NCI-H2107 treated with DMSO at 0.1 percent for 48 hours (cell line): ENCODE results near the gene C1QTNF8.

Experiments used
- DNase-seq: peaks from one replicate; lab custom pipeline; 2025; ENCODE audit not compliant: unreplicated experiment; lab: John Stamatoyannopoulos, UW

Gene C1QTNF8, protein sequence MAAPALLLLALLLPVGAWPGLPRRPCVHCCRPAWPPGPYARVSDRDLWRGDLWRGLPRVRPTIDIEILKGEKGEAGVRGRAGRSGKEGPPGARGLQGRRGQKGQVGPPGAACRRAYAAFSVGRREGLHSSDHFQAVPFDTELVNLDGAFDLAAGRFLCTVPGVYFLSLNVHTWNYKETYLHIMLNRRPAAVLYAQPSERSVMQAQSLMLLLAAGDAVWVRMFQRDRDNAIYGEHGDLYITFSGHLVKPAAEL

DNA sequence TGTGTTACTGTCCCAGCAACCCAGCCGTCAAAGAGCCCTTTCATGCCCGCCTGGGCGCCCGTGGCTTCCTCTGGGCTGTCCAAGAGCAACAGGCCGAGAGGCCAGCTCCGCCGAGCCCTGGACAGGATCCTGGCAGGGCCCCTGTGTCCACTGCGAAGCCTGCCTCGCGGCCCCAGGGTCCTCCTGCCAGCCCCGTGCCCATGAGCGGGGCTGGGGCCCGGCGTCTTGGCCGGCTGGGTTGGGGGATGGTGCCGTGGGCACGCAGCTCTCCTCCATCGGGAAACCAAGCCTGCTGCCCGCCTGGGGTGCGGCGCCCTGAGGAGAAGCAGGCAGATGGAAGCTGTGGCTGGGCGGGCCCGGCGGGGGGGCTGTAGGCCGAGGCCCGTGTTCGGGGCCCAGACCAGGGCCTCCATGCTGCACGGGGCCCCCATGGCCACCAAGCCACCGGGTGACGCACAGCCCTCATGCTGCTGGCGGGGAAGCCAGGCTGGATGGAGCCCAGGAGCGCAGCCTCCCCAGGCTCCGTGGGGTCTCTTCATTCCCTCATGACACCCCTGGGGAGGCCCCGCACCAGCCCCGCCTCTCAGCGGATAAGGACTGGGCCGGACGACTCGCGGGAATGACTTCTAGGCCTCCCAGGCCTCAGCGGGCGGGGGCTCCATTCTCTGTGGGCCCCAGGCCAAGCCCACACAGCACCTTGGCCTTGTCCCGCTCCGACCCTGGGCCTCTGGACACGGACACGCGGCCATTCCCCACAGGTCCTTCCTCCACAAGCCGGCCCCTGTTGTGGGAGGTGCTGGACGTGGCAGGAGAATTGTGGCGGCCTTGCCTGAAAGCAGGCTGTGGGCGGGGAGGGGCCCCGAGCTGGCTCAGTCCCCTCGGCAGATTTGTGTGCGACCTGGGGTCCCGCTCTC, at the start of gene C1QTNF8:
C1QTNF8 (minus strand) TSS at position 76 of the 914 bp plus-strand sequence. CDS start 1,322 bp downstream, outside the sequence.
- DNase-seq: no peak

GRCh38 chr16:1145383-1146100, 49.5 kb upstream of the C1QTNF8 start:
- DNase-seq: no peak

DNA sequence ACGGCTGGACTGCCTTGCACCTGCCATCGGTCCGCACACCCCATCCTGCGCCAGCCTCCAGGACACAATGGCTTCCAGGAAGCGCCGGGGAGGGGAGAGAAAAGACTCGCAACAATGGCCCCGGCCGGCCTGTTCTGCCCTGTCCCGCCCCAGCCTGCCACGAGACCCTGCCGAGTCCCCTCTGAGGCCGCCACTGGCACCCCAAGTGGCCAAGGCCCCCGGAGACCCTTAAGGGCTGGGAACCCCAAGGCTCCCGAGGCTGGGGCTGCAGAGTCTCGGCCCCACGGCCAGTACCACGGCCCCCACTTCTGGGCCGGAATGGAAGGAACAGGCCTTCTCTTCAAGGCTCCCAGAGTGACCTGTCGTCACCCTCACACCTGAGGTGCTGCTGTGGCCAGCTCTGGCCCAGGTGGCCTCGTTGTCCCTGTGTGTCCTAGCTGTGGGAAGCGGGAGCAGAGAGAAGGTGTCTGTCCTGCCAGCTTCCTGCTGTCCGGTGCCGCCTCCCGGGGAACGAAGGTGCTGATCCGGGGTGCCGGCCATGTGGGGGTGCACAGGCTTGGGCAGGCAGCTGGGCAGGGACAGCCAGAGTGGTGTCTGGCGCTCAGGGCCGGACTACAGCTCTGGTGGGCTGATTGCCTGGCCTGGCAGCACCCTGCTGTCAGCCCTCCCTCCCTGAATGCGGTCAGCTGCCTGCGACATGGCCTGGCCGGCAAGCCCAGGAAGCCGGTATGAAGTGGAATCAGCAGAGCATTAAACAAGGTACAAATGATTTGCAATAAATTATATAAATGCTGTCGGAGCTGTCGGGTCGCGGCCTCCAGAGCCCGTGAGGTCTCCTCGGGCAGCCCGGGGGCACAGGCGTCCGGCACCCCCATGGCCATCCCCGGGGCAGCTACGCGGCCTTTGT, 48.7 kb upstream of the C1QTNF8 start:
- DNase-seq: no peak

- no peak for DNase-seq
These were observed 47.9 kb upstream of the C1QTNF8 start for GRCh38 chr16:1143761-1144450.

GRCh38 chr16:1142911-1143310, 46.9 kb upstream of the C1QTNF8 start:
- no peak for DNase-seq

DNA sequence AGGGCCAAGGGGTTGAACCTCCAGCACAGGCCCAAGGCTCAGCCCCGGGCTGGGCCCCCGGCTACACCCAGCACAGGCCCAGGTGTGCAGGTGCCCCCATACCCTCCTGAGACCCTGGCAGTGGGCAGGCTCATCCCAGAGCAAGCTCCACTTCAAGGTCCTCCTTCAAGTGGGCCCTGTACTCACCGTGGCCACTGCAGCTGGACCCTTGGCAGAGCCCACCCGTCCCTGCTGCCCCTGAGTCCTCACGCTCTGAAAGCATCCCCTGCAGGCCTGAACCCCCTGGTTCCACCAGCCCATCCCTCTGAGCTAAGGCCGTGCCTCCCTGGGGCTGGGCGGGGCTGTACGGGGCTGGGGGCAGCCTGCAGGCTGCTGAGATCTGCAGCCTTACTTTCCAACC, 45.7 kb upstream of the C1QTNF8 start:
- DNase-seq: no peak

GRCh38 chr16:1141191-1141590, 45.1 kb upstream of the C1QTNF8 start:
- DNase-seq: no peak

GRCh38 chr16:1140582-1141162, 44.6 kb upstream of the C1QTNF8 start:
- DNase-seq: no peak

GRCh38 chr16:1137604-1138003, 41.6 kb upstream of the C1QTNF8 start:
- DNase-seq: no peak

DNA sequence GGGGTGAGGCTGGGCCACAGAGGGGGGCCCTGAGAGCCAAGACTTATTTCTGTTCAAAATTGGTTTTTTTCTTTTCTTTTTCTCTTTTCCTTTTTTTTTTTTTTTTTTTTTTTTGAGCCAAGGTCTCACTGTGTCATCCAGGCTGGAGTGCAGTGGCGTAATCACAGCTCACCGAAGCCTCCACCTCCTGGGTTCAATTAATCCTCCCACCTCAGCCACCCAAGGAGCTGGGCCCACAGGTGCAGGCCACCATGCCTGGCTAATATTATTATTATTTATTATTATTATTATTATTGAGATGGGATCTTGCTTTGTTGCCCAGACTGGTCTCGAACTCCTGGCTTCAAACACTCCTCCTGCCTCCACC, 39.4 kb upstream of the C1QTNF8 start:
- no peak for DNase-seq

DNA sequence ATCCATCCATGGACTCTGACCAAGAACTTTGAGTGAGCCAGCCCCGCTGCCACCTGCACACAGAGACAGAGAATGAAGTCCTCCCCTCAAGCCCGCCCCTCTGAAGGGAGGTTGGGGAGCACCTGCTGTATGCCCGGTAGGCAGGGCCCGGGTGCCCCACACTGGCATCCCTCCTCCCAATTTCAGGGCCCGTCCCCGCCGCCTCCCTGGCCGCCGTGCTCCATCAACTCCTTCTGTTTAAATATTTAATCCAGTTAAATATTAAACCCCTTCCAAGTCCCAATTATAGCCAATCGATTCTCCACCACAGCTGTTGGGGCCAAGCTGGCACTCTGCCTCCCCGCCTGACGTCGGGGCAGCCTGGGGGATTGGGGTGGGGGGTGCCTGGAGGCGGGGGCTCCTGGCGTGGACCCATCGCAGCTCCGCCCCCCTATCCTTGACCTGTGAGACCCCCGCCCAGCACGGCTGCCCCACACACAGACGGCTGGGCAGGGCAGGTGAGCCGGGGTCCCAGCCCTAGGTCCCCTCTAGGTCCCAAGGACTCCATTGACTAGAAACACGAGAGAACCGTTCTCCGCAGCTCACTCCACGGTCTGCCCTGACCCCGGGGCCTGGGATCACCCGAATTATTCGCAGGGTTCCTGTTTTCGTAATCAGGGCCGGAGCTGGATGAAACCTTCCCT, 38.9 kb upstream of the C1QTNF8 start:
- no peak for DNase-seq

DNA sequence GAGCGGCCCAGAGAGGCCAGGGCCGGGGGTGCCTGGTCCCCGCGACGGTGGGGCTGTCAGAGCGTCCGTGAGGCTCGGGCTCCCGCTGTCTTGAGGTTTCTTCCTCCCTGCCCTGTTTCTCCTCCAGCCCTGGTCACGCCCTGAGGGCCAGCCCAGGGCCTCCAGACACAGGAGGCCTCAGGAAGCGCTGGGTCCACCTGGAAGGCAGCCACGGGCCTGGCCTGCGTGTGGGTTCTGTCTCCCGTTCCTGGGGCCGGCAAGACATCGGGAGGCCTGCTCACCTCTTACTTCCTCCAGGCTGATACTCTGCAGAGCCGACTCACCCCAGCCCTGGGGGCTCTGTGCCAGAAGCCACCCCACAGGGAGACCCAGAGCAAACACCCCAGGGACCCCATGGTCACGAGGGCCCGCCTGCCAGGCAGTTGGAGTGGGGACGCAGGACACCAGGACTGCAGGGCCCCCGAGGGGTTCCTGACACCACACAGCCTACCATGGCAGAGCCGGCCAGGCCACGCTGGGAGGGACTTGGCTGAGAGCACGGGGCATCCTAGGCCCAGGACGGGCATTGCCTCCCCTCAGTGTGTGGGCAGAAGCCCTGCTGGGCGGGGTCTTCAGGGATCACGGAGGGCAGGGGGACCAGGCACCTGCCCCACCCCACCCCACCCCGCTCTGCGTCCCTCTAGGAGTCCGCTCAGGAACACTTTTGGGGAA, 37.9 kb upstream of the C1QTNF8 start:
- no peak for DNase-seq

- DNase-seq: no peak
These were observed 37.2 kb upstream of the C1QTNF8 start for GRCh38 chr16:1133271-1133670.

GRCh38 chr16:1132431-1132830, 36.4 kb upstream of the C1QTNF8 start:
- no peak for DNase-seq

DNA sequence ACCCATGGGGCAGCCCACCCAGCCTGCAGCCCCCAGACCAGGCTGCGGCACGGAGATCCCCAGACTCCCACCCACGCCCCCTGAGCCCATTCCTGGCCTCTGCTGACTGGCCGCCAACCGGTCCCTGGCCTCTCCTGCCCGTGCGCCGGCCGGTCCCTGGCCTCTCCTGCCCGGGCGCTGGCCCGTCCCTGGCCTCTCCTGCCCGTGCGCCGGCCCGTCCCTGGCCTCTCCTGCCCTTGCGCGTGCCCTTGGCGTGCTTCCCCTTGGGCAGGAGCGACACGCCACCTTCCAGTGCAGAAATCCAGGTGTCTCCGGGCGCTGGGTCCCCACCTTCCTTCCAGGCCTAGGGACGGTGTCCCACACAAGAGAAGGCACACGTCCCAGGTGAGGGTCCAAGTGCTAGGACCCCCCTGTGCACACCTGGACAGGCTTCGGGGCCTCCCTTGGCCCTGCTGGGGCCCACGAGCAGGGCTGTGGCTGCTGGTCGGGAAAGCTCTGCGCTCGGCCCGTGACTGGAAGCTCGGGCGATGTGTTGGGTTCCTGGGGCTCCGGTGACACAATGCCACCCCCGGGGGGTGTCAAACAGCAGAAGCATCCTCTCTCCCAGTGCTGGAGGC, 35.4 kb upstream of the C1QTNF8 start:
- no peak for DNase-seq

DNA sequence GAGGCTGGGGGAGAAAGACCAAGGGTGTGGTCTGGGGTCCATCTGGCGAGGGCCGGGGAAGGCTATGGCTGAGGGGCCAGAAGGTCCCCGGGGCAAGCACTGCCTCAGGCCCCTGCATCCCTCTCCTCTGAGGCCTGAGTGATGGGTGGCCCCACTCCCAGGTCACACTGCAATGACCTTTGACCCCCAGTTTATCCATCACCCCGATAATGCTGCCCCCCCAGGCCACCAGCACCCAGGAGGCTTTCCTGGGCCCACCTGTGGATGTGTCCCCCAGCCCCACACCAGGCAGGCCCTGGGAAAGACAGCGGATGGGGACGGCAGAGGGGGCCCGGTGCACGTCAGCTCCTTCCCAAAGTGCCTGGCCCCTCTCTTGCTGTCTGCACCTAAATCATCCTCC, 34.3 kb upstream of the C1QTNF8 start:
- no peak for DNase-seq

GRCh38 chr16:1129106-1129960, 33.3 kb upstream of the C1QTNF8 start:
- DNase-seq: no peak
